Calu3 (cell line): Measurements from ENCODE around the gene SLC31A2. TPM values are rescaled to one million over a fixed set of nuclear protein-coding genes. Genes with fewer than 3 reads are reported as not detected.
"Not testable (repeated sequence)": the region's sequence is repeated elsewhere in the genome, so short reads cannot be mapped to it uniquely, and the experiment has no call there.

ENCODE experiments used
- BruUV-seq: library from RNA; stranded (reverse); fragments of 400-500 nt; replicated peaks from 2 replicates; lab custom pipeline; 2021; lab: Mats Ljungman, UMichigan
- CTCF ChIA-PET: fragments of 300-600 bp; sonication (Branson Sonifier 250); formaldehyde crosslinking; loops from one replicate; lab custom pipeline; 2022; ENCODE audit warnings: antibody characterized with exemption; lab: Charles Lee
- DNase-seq: peaks from one replicate; pipeline ENCODE4 v3.0.0; 2022
- H3K27ac Mint-ChIP-seq: one replicate; pipeline ENCODE4 v1.8.0; 2022; ENCODE audit warnings: mixed read lengths; ENCODE audit not compliant: unreplicated experiment
- H3K27me3 Mint-ChIP-seq: one replicate; pipeline ENCODE4 v1.8.0; 2022; ENCODE audit warnings: mixed read lengths; ENCODE audit not compliant: unreplicated experiment
- H3K36me3 Mint-ChIP-seq: one replicate; pipeline ENCODE4 v1.8.0; 2022; ENCODE audit warnings: mild to moderate bottlenecking, moderate library complexity, mixed read lengths; ENCODE audit not compliant: insufficient read depth, unreplicated experiment
- H3K4me1 Mint-ChIP-seq: one replicate; pipeline ENCODE4 v1.8.0; 2022; ENCODE audit warnings: mild to moderate bottlenecking, low read depth, mixed read lengths; ENCODE audit not compliant: unreplicated experiment
- H3K4me3 Mint-ChIP-seq: one replicate; pipeline ENCODE4 v1.8.0; 2022; ENCODE audit warnings: mild to moderate bottlenecking, low read depth, moderate library complexity, mixed read lengths; ENCODE audit not compliant: unreplicated experiment
- H3K9me3 Mint-ChIP-seq: one replicate; pipeline ENCODE4 v1.8.0; 2022; ENCODE audit warnings: low read depth, mixed read lengths; ENCODE audit not compliant: unreplicated experiment
- CTCF ChIP-seq: fragments of 200-600 bp; IDR thresholded peaks from one replicate; pipeline ENCODE4 v1.8.0; 2022; ENCODE audit warnings: antibody characterized with exemption; ENCODE audit not compliant: unreplicated experiment
- intact Hi-C: fragments of 100-400 bp; cut with micrococcal nuclease; formaldehyde crosslinking; loops from one replicate; pipeline ENCODE4 v1.10.0; 2022; ENCODE audit not compliant: unreplicated experiment
- total RNA-seq: library from RNA; stranded (reverse); gene quantifications from 2 replicates; pipeline ENCODE4 v1.2.3, GENCODE V29; 2022

SLC31A2 gene
- total RNA-seq, 1 experiment from 2014 or later = 1.8 TPM

- DNase-seq = no peak
- Mint-ChIP-seq H3K27me3 (peaks cover 30% of the 10 kb centered on the region), H3K4me3 (no peak overlapping the region), H3K27ac (no peak overlapping the region), H3K4me1 (no peaks in the 10 kb centered on the region), H3K36me3 (no peaks in the 10 kb centered on the region), H3K9me3 (no peaks in the 10 kb centered on the region)
- intact Hi-C loops = no loop called here
- BruUV-seq = no TSS peak
- no peak for TF ChIP-seq CTCF
- CTCF ChIA-PET = interaction anchor here (0.7 kb wide), 1 partner anchor 594 kb away, joined by 3 read pairs; no protein-coding TSS in a partner anchor
These were observed 13.3 kb upstream of the SLC31A2 start for GRCh38 chr9:113137196-113138168.

GRCh38 chr9:113138760-113139159 is 12.0 kb upstream of the SLC31A2 start:
- CTCF ChIA-PET = no interaction called here
- Mint-ChIP-seq H3K4me1 (no peaks in the 10 kb centered on the region), H3K36me3 (no peaks in the 10 kb centered on the region), H3K4me3 (no peak overlapping the region), H3K27me3 (peaks cover 22% of the 10 kb centered on the region), H3K9me3 (no peaks in the 10 kb centered on the region), H3K27ac (no peak overlapping the region)
- DNase-seq = no peak
- TF ChIP-seq CTCF = no peak
- no TSS peak for BruUV-seq
- intact Hi-C loops = no loop called here

- Mint-ChIP-seq H3K4me1 (no peaks in the 10 kb centered on the region), H3K27me3 (peaks cover 22% of the 10 kb centered on the region), H3K36me3 (no peaks in the 10 kb centered on the region), H3K4me3 (no peak overlapping the region), H3K27ac (no peak overlapping the region), H3K9me3 (no peaks in the 10 kb centered on the region)
- no peak for TF ChIP-seq CTCF
- intact Hi-C loops = no loop called here
- BruUV-seq = no TSS peak
- DNase-seq = no peak
- CTCF ChIA-PET = no interaction called here
These were observed 11.5 kb upstream of the SLC31A2 start for GRCh38 chr9:113139225-113139829.

- no peak overlapping the region for H3K27ac Mint-ChIP-seq
These were observed 10.9 kb upstream of the SLC31A2 start for GRCh38 chr9:113139953-113140352.

GRCh38 chr9:113140896-113141295 is 9.9 kb upstream of the SLC31A2 start:
- DNase-seq, H3K9me3 Mint-ChIP-seq, BruUV-seq, H3K4me1 Mint-ChIP-seq, H3K36me3 Mint-ChIP-seq, CTCF ChIA-PET, H3K27ac Mint-ChIP-seq, intact Hi-C loops, H3K4me3 Mint-ChIP-seq: not testable (repeated sequence)
- peaks cover 23% of the 10 kb centered on the region for H3K27me3 Mint-ChIP-seq

More at GRCh38 chr9:113139953-113140352, 10.9 kb upstream of the SLC31A2 start:
- intact Hi-C loops = no loop called here
- BruUV-seq = no TSS peak
- peaks cover 22% of the 10 kb centered on the region for H3K27me3 Mint-ChIP-seq
- no peaks in the 10 kb centered on the region for H3K36me3 Mint-ChIP-seq
- no peak overlapping the region for H3K4me3 Mint-ChIP-seq
- H3K4me1 Mint-ChIP-seq = no peaks in the 10 kb centered on the region
- no peak for DNase-seq
- CTCF ChIA-PET = no interaction called here
- TF ChIP-seq CTCF = no peak
- no peaks in the 10 kb centered on the region for H3K9me3 Mint-ChIP-seq
